ENCODE data around the gene EN1.

- TF ChIP-seq CTCF (IDR thresholded peaks at IDR 0.05) (no peak), POLR2A (IDR thresholded peaks at IDR 0.05) (no peak)
Observed at GRCh38 chr2:118856978-118857676, 9.7 kb upstream of the EN1 start.
